Thoracic aorta (tissue), 2 donors: ENCODE measurements around the gene DNAJA2. TPM values are rescaled to one million over a fixed set of nuclear protein-coding genes. Genes with fewer than 3 reads are reported as not detected.
"Not testable (repeated sequence)": the region's sequence is repeated elsewhere in the genome, so short reads cannot be mapped to it uniquely, and the experiment has no call there.

ENCODE experiments used
- ATAC-seq: fragments of 150-250 bp; one replicate; pipeline ENCODE4 v1.8.0; 2017; ENCODE audit warnings: low read depth; ENCODE audit not compliant: insufficient number of reproducible peaks, low FRiP score
- DNase-seq: peaks from one replicate; pipeline ENCODE4 v3.0.0-alpha.2; 2020; ENCODE audit warnings: low spot score
- H3K27ac ChIP-seq, 2 donors: fragments of 200-600 bp; sonication (generic); 1 replicate in 1 of 2; 2 replicates in 1 of 2; pipeline ENCODE4 v1.5.1; 2016; ENCODE audit warnings: mild to moderate bottlenecking in 2 of 2, moderate library complexity in 2 of 2
- H3K27me3 ChIP-seq: fragments of 200-600 bp; sonication (generic); replicated peaks from 2 replicates; pipeline ENCODE4 v1.6.0; 2016; ENCODE audit warnings: mild to moderate bottlenecking; ENCODE audit not compliant: insufficient read depth
- H3K36me3 ChIP-seq: fragments of 200-600 bp; sonication (generic); one replicate; pipeline ENCODE4 v1.5.1; 2016
- H3K4me1 ChIP-seq, 2 donors: fragments of 200-600 bp; sonication (generic); 1 replicate in 1 of 2; 2 replicates in 1 of 2; pipeline versions ENCODE4 v1.5.1 to v1.6.0; 2016; ENCODE audit warnings: low read depth in 2 of 2, mild to moderate bottlenecking in 1 of 2; ENCODE audit not compliant: control insufficient read depth in 1 of 2
- H3K4me3 ChIP-seq: fragments of 200-600 bp; sonication (generic); 2 replicates; pipeline ENCODE4 v1.5.1; 2016; ENCODE audit warnings: mild to moderate bottlenecking
- H3K9me3 ChIP-seq: fragments of 200-600 bp; sonication (generic); 2 replicates; pipeline ENCODE4 v1.5.1; 2016
- total RNA-seq, 2 donors: library from RNA; depleted of rRNA; stranded (reverse); fragments of >200 nt; gene quantifications; one replicate each; pipeline versions ENCODE4 v1.1.0 to v1.2.3, GENCODE V29; 2016
- TF ChIP-seq, protein P1 (sequence below): fragments of 200-600 bp; sonication (generic); IDR thresholded peaks from one replicate; pipeline ENCODE4 v1.5.1; 2019; ENCODE audit warnings: antibody characterized with exemption

The DNAJA2 gene
- total RNA-seq, 2 donors from 2014 or later = 35.1 to 39.6 TPM

DNA sequence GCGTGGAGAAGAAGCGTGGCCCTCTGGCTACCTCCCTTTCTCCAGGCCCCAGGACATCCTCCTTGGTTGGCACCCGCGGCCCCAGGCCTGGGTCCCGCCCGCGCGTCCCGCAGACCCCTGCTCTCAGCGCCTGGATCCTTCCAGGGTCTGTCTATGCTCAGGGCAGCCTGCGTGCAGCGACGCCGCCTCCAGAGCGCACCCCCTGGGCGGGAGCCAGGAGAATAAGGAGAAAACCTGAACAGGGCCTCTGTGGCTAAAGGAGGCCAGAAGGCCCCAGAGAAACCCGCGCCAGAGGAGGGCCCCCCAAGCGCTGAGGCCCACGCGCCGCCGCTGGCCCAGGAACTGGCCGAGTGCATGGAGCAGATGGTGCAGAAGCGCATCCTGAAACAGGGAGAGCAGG is 40.4 kb upstream of the DNAJA2 start:
- DNase-seq (no peak), ATAC-seq (no peak)
- TF ChIP-seq, protein P1, sequence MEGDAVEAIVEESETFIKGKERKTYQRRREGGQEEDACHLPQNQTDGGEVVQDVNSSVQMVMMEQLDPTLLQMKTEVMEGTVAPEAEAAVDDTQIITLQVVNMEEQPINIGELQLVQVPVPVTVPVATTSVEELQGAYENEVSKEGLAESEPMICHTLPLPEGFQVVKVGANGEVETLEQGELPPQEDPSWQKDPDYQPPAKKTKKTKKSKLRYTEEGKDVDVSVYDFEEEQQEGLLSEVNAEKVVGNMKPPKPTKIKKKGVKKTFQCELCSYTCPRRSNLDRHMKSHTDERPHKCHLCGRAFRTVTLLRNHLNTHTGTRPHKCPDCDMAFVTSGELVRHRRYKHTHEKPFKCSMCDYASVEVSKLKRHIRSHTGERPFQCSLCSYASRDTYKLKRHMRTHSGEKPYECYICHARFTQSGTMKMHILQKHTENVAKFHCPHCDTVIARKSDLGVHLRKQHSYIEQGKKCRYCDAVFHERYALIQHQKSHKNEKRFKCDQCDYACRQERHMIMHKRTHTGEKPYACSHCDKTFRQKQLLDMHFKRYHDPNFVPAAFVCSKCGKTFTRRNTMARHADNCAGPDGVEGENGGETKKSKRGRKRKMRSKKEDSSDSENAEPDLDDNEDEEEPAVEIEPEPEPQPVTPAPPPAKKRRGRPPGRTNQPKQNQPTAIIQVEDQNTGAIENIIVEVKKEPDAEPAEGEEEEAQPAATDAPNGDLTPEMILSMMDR = no peak

DNA sequence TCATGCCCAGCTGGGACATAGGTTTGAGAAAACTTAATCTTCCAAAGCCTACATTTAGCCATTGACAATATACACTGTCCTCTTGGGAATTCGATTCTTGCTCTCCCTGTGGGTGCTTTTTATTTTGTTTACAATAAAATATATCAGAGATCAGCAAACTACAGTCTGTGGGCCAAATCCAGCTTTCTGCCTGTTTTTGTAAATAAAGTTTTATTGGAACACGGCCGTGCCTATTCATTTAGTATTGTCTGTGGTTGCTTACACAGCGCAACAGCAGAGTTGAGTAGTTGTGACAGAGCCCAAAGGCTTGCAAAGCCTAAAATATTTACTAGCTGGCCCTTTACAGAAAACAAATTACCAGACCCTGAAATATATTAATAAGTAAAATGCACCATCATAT is 39.7 kb upstream of the DNAJA2 start:
- H3K4me3 ChIP-seq = no peak overlapping the region
- ATAC-seq = no peak
- H3K9me3 ChIP-seq = no peaks in the 10 kb centered on the region

More for the DNA sequence above, 40.4 kb upstream of the DNAJA2 start:
- H3K4me1 ChIP-seq = no peaks in the 10 kb centered on the region
- H3K9me3 ChIP-seq = no peaks in the 10 kb centered on the region
- H3K27ac ChIP-seq = no peak overlapping the region
- H3K27me3 ChIP-seq = no peaks in the 10 kb centered on the region
- H3K4me3 ChIP-seq = no peak overlapping the region
- H3K36me3 ChIP-seq = no peaks in the 10 kb centered on the region

DNA sequence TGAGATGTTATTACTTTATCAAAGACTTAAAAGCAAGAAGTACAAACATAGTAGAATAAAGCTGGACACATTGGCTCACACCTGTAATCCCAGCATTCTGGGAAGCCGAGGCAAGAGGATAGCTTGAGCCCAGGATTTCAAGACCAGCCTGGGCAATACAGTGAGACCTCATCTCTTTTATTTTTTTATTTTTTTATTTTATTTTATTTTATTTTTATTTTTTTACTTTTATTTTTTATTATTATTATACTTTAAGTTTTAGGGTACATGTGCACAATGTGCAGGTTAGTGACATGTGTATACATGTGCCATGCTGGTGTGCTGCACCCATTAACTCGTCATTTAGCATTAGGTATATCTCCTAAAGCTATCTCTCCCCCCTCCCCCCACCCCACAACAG is 37.3 kb upstream of the DNAJA2 start:
- H3K27ac ChIP-seq, DNase-seq, H3K36me3 ChIP-seq, H3K4me3 ChIP-seq, H3K4me1 ChIP-seq, H3K9me3 ChIP-seq, ATAC-seq, H3K27me3 ChIP-seq: not testable (repeated sequence)

More for the DNA sequence above, 39.7 kb upstream of the DNAJA2 start:
- no peaks in the 10 kb centered on the region for H3K4me1 ChIP-seq
- no peak overlapping the region for H3K27ac ChIP-seq
- TF ChIP-seq, protein P1 = no peak
- no peaks in the 10 kb centered on the region for H3K27me3 ChIP-seq
- DNase-seq = no peak
- no peaks in the 10 kb centered on the region for H3K36me3 ChIP-seq

DNA sequence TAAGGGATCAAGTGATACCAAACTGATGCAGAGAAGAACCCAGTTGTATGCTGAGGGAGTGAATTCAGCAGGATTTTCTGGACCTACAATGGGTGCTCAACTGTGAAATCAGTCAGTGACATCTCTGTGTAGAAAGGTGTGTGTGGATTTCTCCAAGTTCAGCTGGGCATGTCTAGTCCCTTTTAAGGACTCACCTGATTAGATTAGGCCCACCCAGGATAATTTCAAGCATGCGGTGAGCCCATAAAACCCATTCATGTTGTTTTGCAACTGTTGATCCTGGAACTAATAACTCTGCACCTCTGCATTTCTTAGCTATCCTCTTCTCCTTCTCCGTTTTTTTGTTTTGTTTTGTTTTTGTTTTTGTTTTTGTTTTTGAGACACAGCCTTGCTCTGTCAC is 35.1 kb upstream of the DNAJA2 start:
- ATAC-seq (no peak), DNase-seq (no peak)
- H3K4me1 ChIP-seq = no peaks in the 10 kb centered on the region
- H3K27me3 ChIP-seq = no peaks in the 10 kb centered on the region
- no peak overlapping the region for H3K27ac ChIP-seq
- TF ChIP-seq, protein P1 = no peak
- H3K36me3 ChIP-seq = no peaks in the 10 kb centered on the region
- no peak overlapping the region for H3K4me3 ChIP-seq
- no peaks in the 10 kb centered on the region for H3K9me3 ChIP-seq

DNA sequence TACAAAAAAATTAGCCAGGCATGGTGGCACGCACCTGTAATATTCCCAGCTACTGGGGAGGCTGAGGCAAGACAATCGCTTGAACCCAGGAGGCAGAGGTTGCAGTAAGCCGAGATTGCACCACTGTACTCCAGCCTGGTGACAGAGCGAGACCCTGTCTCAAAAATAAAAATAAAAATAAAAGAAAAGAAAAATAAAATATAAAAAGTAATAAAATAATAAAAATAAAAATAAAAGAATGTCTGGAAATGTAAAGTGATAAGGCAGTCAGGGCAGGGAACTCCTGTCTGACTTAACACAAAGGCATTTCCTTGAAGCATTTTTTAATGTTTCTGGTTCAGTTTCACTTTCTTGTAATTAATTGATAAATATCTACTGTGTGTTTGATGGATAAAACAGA is 34.7 kb upstream of the DNAJA2 start:
- Histone ChIP-seq H3K4me3 (no peak overlapping the region), H3K36me3 (no peaks in the 10 kb centered on the region), H3K27me3 (no peaks in the 10 kb centered on the region), H3K9me3 (no peaks in the 10 kb centered on the region), H3K27ac (no peak overlapping the region), H3K4me1 (no peaks in the 10 kb centered on the region)
- TF ChIP-seq, protein P1 = no peak
- no peak for DNase-seq
- ATAC-seq = no peak

DNA sequence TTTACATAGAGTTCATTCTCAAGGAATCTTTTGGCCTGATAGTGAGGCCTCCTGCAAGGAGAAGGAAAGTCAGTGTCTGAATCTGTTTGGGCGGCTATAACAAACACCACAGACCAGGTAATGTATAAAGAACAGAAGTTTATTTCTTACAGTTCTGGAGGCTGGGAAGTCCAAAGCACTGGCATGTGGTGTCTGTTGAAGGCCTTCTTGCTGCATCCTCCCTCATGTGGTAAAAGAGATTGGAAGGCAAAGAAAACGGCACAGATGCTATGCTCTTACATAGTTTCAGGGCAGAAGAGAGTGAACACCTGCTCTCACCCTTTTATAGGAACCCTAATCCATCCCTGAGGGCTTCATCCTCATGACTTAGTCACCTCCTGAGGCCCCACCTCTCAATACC is 31.2 kb upstream of the DNAJA2 start:
- H3K4me1 ChIP-seq = no peaks in the 10 kb centered on the region

DNA sequence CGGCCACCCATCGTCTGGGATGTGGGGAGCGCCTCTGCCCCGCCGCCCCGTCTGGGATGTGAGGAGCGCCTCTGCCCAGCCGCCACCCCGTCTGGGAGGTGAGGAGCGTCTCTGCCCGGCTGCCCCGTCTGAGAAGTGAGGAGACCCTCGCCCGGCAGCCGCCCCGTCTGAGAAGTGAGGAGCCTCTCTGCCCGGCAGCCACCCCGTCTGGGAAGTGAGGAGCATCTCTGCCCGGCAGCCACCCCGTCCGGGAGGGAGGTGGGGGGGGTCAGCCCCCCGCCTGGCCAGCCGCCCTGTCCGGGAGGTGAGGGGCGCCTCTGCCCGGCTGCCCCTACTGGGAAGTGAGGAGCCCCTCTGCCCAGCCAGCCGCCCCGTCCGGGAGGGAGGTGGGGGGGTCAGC is 26.6 kb upstream of the DNAJA2 start:
- not testable (repeated sequence) for H3K36me3 ChIP-seq, DNase-seq, H3K4me3 ChIP-seq, H3K4me1 ChIP-seq, H3K27ac ChIP-seq, H3K9me3 ChIP-seq, ATAC-seq, H3K27me3 ChIP-seq

More for the DNA sequence above, 31.2 kb upstream of the DNAJA2 start:
- ATAC-seq (no peak), DNase-seq (no peak)
- TF ChIP-seq, protein P1 = no peak
- Histone ChIP-seq H3K27me3 (no peaks in the 10 kb centered on the region), H3K9me3 (no peaks in the 10 kb centered on the region), H3K4me3 (no peak overlapping the region), H3K36me3 (no peaks in the 10 kb centered on the region), H3K27ac (no peak overlapping the region)
